ENCODE data around the gene AK8.

GRCh38 chr9:132752877-132753592, 125.0 kb downstream of the AK8 start:
- no peak for TF ChIP-seq POLR2A (IDR thresholded peaks at IDR 0.05)
- no peak for TF ChIP-seq CTCF (IDR thresholded peaks at IDR 0.05)
